ENCODE measurements around the gene ZNF512B.

ZNF512B gene

GRCh38 chr20:63939061-63939935 lies 30.4 kb downstream of the ZNF512B start:
- in situ Hi-C loops (cut with HindIII; ENCODE audit: low sequenced_read_pairs): no loop called here

GRCh38 chr20:63937596-63937995 lies 32.1 kb downstream of the ZNF512B start:
- TF ChIP-seq CTCF (IDR thresholded peaks at IDR 0.05; ENCODE audit: low read depth, low read length): no peak
- no peak overlapping the region for H3K4me3 ChIP-seq (ENCODE audit: low read depth, low read length)
- DNase-seq (ENCODE audit: low read depth, low spot score): peak; percentile 33
- in situ Hi-C loops (cut with HindIII; ENCODE audit: low sequenced_read_pairs): no loop called here

More at GRCh38 chr20:63939061-63939935, 30.4 kb downstream of the ZNF512B start:
- no peak for TF ChIP-seq CTCF (IDR thresholded peaks at IDR 0.05; ENCODE audit: low read depth, low read length)
- no peak for DNase-seq (ENCODE audit: low read depth, low spot score)
- no peak overlapping the region for H3K4me3 ChIP-seq (ENCODE audit: low read depth, low read length)

GRCh38 chr20:63935447-63935846 lies 34.3 kb downstream of the ZNF512B start:
- TF ChIP-seq CTCF (IDR thresholded peaks at IDR 0.05; ENCODE audit: low read depth, low read length): no peak
- DNase-seq (ENCODE audit: low read depth, low spot score): no peak
- H3K4me3 ChIP-seq (ENCODE audit: low read depth, low read length): no peak overlapping the region
- in situ Hi-C loops (cut with HindIII; ENCODE audit: low sequenced_read_pairs): no loop called here

- no peak overlapping the region for H3K4me3 ChIP-seq (ENCODE audit: low read depth, low read length)
- peak; percentile 58 for TF ChIP-seq CTCF (IDR thresholded peaks at IDR 0.05; ENCODE audit: low read depth, low read length)
- in situ Hi-C loops (cut with HindIII; ENCODE audit: low sequenced_read_pairs): no loop called here
- no peak for DNase-seq (ENCODE audit: low read depth, low spot score)
Observed at GRCh38 chr20:63934271-63935068, 35.3 kb downstream of the ZNF512B start.

- DNase-seq (ENCODE audit: low read depth, low spot score): no peak
- in situ Hi-C loops (cut with HindIII; ENCODE audit: low sequenced_read_pairs): no loop called here
- TF ChIP-seq CTCF (IDR thresholded peaks at IDR 0.05; ENCODE audit: low read depth, low read length): no peak
- no peak overlapping the region for H3K4me3 ChIP-seq (ENCODE audit: low read depth, low read length)
Observed at GRCh38 chr20:63933646-63934045, 36.1 kb downstream of the ZNF512B start.

GRCh38 chr20:63932606-63933160 lies 37.0 kb downstream of the ZNF512B start:
- no peak for TF ChIP-seq CTCF (IDR thresholded peaks at IDR 0.05; ENCODE audit: low read depth, low read length)
- H3K4me3 ChIP-seq (ENCODE audit: low read depth, low read length): no peak overlapping the region
- no peak for DNase-seq (ENCODE audit: low read depth, low spot score)
- in situ Hi-C loops (cut with HindIII; ENCODE audit: low sequenced_read_pairs): no loop called here
